Subcutaneous abdominal adipose tissue (tissue), 5 donors: ENCODE measurements around the gene SPAG6.

ENCODE experiments used
- H3K27ac ChIP-seq: one replicate; pipeline ENCODE4 v1.7.0; 2013; ENCODE audit warnings: low read depth, mild to moderate bottlenecking, inconsistent platforms, low read length, moderate library complexity
- H3K27me3 ChIP-seq, 5 donors: one replicate each; pipeline ENCODE4 v1.7.0; 2013; ENCODE audit warnings: low read length in 5 of 5, inconsistent platforms in 1 of 5; ENCODE audit not compliant: control insufficient read depth in 5 of 5, insufficient read depth in 4 of 5
- H3K36me3 ChIP-seq, 5 donors: one replicate each; pipeline ENCODE4 v1.7.0; 2013; ENCODE audit warnings: low read length in 5 of 5; ENCODE audit not compliant: control insufficient read depth in 5 of 5, insufficient read depth in 5 of 5
- H3K4me1 ChIP-seq, 5 donors: one replicate each; pipeline ENCODE4 v1.7.0; 2013; ENCODE audit warnings: low read length in 5 of 5, mild to moderate bottlenecking in 3 of 5, moderate library complexity in 1 of 5; ENCODE audit not compliant: control insufficient read depth in 5 of 5, insufficient read depth in 5 of 5
- H3K4me3 ChIP-seq, 5 donors: one replicate each; pipeline ENCODE4 v1.7.0; 2013; ENCODE audit warnings: low read length in 5 of 5, low read depth in 1 of 5
- H3K9ac ChIP-seq, 5 donors: one replicate each; pipeline ENCODE4 v1.7.0; 2013; ENCODE audit warnings: low read length in 5 of 5, mild to moderate bottlenecking in 4 of 5, moderate library complexity in 3 of 5
- H3K9me3 ChIP-seq, 5 donors: one replicate each; pipeline ENCODE4 v1.7.0; 2013; ENCODE audit warnings: low read length in 5 of 5; ENCODE audit not compliant: control insufficient read depth in 5 of 5
- donor health status: healthy.
- donor health status: healthy.
- donor health status: healthy.
- donor health status: healthy.
- donor health status: healthy.

The SPAG6 gene

GRCh38 chr10:22329150-22329549 is 16.1 kb upstream of the SPAG6 start:
- Histone ChIP-seq H3K4me3 (no peak overlapping the region), H3K9ac (no peak overlapping the region), H3K27ac (no peak overlapping the region), H3K36me3 (peaks cover 13 to 28% (median 15%) of the 10 kb centered on the region in 5 donors), H3K27me3 (peaks cover 0 to 10% (median 4%) of the 10 kb centered on the region in 5 donors), H3K9me3 (peaks cover 0 to 3% (median 0%) of the 10 kb centered on the region in 5 donors), H3K4me1 (peaks cover 0 to 26% (median 21%) of the 10 kb centered on the region in 5 donors)

- H3K27me3 ChIP-seq = peaks cover 20 to 36% (median 29%) of the 10 kb centered on the region in 5 donors
- peaks cover 12 to 21% (median 14%) of the 10 kb centered on the region in 5 donors for H3K36me3 ChIP-seq
- H3K27ac ChIP-seq = no peak overlapping the region
- no peak overlapping the region for H3K9ac ChIP-seq
- H3K9me3 ChIP-seq = peaks cover 0 to 3% (median 0%) of the 10 kb centered on the region in 5 donors
- H3K4me3 ChIP-seq = no peak overlapping the region
- peaks cover 0 to 37% (median 32%) of the 10 kb centered on the region in 5 donors for H3K4me1 ChIP-seq
These were observed 13.1 kb upstream of the SPAG6 start for GRCh38 chr10:22332116-22332692.

GRCh38 chr10:22333167-22333974 is 11.9 kb upstream of the SPAG6 start:
- H3K9ac ChIP-seq = no peak overlapping the region
- H3K9me3 ChIP-seq = peaks cover 0 to 3% (median 0%) of the 10 kb centered on the region in 5 donors
- peaks cover 12 to 20% (median 14%) of the 10 kb centered on the region in 5 donors for H3K36me3 ChIP-seq
- H3K4me3 ChIP-seq = peak overlapping the region in 3 of 5 donors; percentile 1 to 79 (median 38)
- H3K27ac ChIP-seq = no peak overlapping the region
- H3K27me3 ChIP-seq = peaks cover 32 to 46% (median 40%) of the 10 kb centered on the region in 5 donors
- peaks cover 0 to 37% (median 32%) of the 10 kb centered on the region in 5 donors for H3K4me1 ChIP-seq

- Histone ChIP-seq H3K4me3 (peak overlapping the region in 4 of 5 donors; percentile 29 to 79 (median 78)), H3K27ac (no peak overlapping the region), H3K4me1 (peaks cover 0 to 37% (median 32%) of the 10 kb centered on the region in 5 donors), H3K27me3 (peaks cover 35 to 52% (median 45%) of the 10 kb centered on the region in 5 donors), H3K36me3 (peaks cover 11 to 14% (median 12%) of the 10 kb centered on the region in 5 donors), H3K9ac (no peak overlapping the region), H3K9me3 (peaks cover 0 to 3% (median 0%) of the 10 kb centered on the region in 5 donors)
These were observed 11.4 kb upstream of the SPAG6 start for GRCh38 chr10:22333975-22334282.

- H3K36me3 ChIP-seq = peaks cover 4 to 8% (median 5%) of the 10 kb centered on the region in 5 donors
- H3K27ac ChIP-seq = no peak overlapping the region
These were observed 10.7 kb upstream of the SPAG6 start for GRCh38 chr10:22334414-22335172.

GRCh38 chr10:22335173-22335933 is 9.9 kb upstream of the SPAG6 start:
- peaks cover 0 to 41% (median 38%) of the 10 kb centered on the region in 5 donors for H3K4me1 ChIP-seq
- peak overlapping the region in 1 of 5 donors; percentile 52 for H3K9ac ChIP-seq
- peaks cover 0 to 3% (median 0%) of the 10 kb centered on the region in 5 donors for H3K9me3 ChIP-seq
- H3K27ac ChIP-seq = no peak overlapping the region
- H3K36me3 ChIP-seq = no peaks in the 10 kb centered on the region
- peaks cover 35 to 58% (median 51%) of the 10 kb centered on the region in 5 donors for H3K27me3 ChIP-seq
- peak overlapping the region; percentile 75 to 79 (median 78) for H3K4me3 ChIP-seq

More at GRCh38 chr10:22334414-22335172, 10.7 kb upstream of the SPAG6 start:
- peak overlapping the region in 2 of 5 donors; percentile 13 to 52 for H3K9ac ChIP-seq
- peaks cover 0 to 37% (median 34%) of the 10 kb centered on the region in 5 donors for H3K4me1 ChIP-seq
- H3K27me3 ChIP-seq = peaks cover 35 to 58% (median 51%) of the 10 kb centered on the region in 5 donors
- H3K9me3 ChIP-seq = peaks cover 0 to 3% (median 0%) of the 10 kb centered on the region in 5 donors
- H3K4me3 ChIP-seq = peak overlapping the region; percentile 48 to 79 (median 78)

- H3K9ac ChIP-seq = no peak overlapping the region
- H3K4me1 ChIP-seq = peaks cover 0 to 48% (median 46%) of the 10 kb centered on the region in 5 donors
- H3K4me3 ChIP-seq = no peak overlapping the region
- H3K27me3 ChIP-seq = peaks cover 48 to 74% (median 58%) of the 10 kb centered on the region in 5 donors
- no peaks in the 10 kb centered on the region for H3K36me3 ChIP-seq
- no peak overlapping the region for H3K27ac ChIP-seq
- peaks cover 0 to 3% (median 0%) of the 10 kb centered on the region in 5 donors for H3K9me3 ChIP-seq
These were observed 7.0 kb upstream of the SPAG6 start for GRCh38 chr10:22338185-22338900.

- Histone ChIP-seq H3K27ac (no peak overlapping the region), H3K36me3 (no peaks in the 10 kb centered on the region), H3K4me3 (no peak overlapping the region), H3K9ac (no peak overlapping the region), H3K4me1 (peaks cover 0 to 44% (median 42%) of the 10 kb centered on the region in 5 donors), H3K9me3 (no peaks in the 10 kb centered on the region), H3K27me3 (peaks cover 52 to 76% (median 61%) of the 10 kb centered on the region in 5 donors)
These were observed 6.4 kb upstream of the SPAG6 start for GRCh38 chr10:22338931-22339330.
